K562 (cell line): ENCODE measurements around the gene PCDHB4. TPM values are rescaled to one million over a fixed set of nuclear protein-coding genes. Genes with fewer than 3 reads are reported as not detected.

Source experiments
- polyA plus RNA-seq, 8 experiments: library from polyadenylated mRNA; depleted of rRNA in 4 of 8; stranded (reverse) in 5 of 8; unstranded in 3 of 8; fragments of >200 nt; fragmentation: Nextera tagmentation in 2 of 8; fragmentation: Illumina TruSeq in 1 of 8; extraction: Ambion mirVana in 2 of 8; extraction: Trizol in 1 of 8; gene quantifications; 2 replicates each; pipeline versions ENCODE4 v1.2.1 to v1.2.3, GENCODE V29; 2011 to 2014; ENCODE audit warnings: inconsistent platforms in 1 of 8, missing spikeins in 1 of 8
- total RNA-seq, 7 experiments: library from RNA; depleted of rRNA in 6 of 7; stranded (reverse); fragments of >200 nt in 6 of 7; fragmentation: Illumina TruSeq in 2 of 7; extraction: Trizol in 2 of 7; gene quantifications; 2 replicates each; pipeline versions ENCODE4 v1.2.1 to v1.2.3, GENCODE V29; 2011 to 2021; ENCODE audit warnings: low replicate concordance in 1 of 7
- TF ChIP-seq, protein P1 (sequence below): fragments of 200-600 bp; sonication (generic); IDR thresholded peaks from one replicate; pipeline ENCODE4 v1.6.1; 2012; ENCODE audit warnings: mild to moderate bottlenecking, low read depth, low read length, inconsistent platforms

PCDHB4 gene
- total and polyA plus RNA-seq, 9 of the 15 experiments (the other 6 are each of a cell fraction or from before 2014, with no cell fraction given): not detected

DNA sequence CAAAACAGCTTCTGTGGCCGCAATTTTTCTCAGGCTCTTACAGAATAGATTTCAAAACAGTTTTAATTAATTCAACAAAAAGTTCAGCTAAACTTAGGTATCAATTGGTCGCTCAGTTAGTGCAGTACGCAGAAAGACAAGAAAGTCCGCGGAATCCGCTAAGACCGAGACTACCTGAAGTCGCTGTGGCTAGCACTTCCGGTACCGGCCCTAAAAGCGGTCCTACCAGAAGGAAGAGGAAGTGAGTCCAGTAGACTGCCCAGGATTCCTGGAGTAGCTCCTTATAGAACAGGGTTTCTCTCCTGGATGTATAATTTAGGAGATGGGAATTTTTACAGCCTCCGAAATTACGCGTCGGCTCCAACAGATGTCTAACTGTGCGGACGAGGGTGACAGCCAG lies 43.8 kb upstream of the PCDHB4 start (continued):
- TF ChIP-seq, protein P1, sequence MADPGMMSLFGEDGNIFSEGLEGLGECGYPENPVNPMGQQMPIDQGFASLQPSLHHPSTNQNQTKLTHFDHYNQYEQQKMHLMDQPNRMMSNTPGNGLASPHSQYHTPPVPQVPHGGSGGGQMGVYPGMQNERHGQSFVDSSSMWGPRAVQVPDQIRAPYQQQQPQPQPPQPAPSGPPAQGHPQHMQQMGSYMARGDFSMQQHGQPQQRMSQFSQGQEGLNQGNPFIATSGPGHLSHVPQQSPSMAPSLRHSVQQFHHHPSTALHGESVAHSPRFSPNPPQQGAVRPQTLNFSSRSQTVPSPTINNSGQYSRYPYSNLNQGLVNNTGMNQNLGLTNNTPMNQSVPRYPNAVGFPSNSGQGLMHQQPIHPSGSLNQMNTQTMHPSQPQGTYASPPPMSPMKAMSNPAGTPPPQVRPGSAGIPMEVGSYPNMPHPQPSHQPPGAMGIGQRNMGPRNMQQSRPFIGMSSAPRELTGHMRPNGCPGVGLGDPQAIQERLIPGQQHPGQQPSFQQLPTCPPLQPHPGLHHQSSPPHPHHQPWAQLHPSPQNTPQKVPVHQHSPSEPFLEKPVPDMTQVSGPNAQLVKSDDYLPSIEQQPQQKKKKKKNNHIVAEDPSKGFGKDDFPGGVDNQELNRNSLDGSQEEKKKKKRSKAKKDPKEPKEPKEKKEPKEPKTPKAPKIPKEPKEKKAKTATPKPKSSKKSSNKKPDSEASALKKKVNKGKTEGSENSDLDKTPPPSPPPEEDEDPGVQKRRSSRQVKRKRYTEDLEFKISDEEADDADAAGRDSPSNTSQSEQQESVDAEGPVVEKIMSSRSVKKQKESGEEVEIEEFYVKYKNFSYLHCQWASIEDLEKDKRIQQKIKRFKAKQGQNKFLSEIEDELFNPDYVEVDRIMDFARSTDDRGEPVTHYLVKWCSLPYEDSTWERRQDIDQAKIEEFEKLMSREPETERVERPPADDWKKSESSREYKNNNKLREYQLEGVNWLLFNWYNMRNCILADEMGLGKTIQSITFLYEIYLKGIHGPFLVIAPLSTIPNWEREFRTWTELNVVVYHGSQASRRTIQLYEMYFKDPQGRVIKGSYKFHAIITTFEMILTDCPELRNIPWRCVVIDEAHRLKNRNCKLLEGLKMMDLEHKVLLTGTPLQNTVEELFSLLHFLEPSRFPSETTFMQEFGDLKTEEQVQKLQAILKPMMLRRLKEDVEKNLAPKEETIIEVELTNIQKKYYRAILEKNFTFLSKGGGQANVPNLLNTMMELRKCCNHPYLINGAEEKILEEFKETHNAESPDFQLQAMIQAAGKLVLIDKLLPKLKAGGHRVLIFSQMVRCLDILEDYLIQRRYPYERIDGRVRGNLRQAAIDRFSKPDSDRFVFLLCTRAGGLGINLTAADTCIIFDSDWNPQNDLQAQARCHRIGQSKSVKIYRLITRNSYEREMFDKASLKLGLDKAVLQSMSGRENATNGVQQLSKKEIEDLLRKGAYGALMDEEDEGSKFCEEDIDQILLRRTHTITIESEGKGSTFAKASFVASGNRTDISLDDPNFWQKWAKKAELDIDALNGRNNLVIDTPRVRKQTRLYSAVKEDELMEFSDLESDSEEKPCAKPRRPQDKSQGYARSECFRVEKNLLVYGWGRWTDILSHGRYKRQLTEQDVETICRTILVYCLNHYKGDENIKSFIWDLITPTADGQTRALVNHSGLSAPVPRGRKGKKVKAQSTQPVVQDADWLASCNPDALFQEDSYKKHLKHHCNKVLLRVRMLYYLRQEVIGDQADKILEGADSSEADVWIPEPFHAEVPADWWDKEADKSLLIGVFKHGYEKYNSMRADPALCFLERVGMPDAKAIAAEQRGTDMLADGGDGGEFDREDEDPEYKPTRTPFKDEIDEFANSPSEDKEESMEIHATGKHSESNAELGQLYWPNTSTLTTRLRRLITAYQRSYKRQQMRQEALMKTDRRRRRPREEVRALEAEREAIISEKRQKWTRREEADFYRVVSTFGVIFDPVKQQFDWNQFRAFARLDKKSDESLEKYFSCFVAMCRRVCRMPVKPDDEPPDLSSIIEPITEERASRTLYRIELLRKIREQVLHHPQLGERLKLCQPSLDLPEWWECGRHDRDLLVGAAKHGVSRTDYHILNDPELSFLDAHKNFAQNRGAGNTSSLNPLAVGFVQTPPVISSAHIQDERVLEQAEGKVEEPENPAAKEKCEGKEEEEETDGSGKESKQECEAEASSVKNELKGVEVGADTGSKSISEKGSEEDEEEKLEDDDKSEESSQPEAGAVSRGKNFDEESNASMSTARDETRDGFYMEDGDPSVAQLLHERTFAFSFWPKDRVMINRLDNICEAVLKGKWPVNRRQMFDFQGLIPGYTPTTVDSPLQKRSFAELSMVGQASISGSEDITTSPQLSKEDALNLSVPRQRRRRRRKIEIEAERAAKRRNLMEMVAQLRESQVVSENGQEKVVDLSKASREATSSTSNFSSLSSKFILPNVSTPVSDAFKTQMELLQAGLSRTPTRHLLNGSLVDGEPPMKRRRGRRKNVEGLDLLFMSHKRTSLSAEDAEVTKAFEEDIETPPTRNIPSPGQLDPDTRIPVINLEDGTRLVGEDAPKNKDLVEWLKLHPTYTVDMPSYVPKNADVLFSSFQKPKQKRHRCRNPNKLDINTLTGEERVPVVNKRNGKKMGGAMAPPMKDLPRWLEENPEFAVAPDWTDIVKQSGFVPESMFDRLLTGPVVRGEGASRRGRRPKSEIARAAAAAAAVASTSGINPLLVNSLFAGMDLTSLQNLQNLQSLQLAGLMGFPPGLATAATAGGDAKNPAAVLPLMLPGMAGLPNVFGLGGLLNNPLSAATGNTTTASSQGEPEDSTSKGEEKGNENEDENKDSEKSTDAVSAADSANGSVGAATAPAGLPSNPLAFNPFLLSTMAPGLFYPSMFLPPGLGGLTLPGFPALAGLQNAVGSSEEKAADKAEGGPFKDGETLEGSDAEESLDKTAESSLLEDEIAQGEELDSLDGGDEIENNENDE: no peak
